GM18502 (cell line): ENCODE data around the gene CCDC183.
"Not testable (repeated sequence)": the region's sequence is repeated elsewhere in the genome, so short reads cannot be mapped to it uniquely, and the experiment has no call there.

Experiments
- ATAC-seq: cut with Tn5 transposase; IDR thresholded peaks from one replicate; pipeline ENCODE4 v1.9.1; 2021; ENCODE audit warnings: mild to moderate bottlenecking; ENCODE audit not compliant: unreplicated experiment, poor library complexity

The CCDC183 gene

DNA sequence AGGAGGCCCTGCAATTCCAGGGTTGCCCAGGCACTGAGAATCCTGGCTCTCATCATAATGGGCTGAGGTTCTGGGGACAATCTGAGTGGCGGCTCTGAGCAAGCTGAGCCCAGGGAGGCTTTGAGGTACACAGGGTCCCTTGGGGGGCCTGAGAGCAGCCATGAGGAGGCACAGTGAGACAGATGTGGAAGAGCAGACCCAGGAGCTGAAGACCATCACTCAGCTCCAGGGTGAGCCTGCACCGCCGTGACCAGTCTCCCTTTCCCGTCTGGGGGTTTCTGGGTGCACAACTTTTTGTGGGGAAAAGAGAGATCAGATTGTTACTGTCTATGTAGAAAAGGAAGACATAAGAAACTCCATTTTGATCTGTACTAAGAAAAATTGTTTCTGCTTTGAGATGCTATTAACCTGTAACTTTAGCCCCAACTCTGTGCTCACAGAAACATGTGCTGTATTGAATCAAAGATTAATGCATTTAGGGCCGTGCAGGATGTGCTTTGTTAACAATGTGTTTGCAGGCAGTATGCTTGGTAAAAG lies at the start of gene CCDC183:
TSS of gene CCDC183 (plus strand) at position 101 of the 537 bp plus-strand sequence. CDS start at position 161, 60 bp downstream.
- ATAC-seq: no peak

DNA sequence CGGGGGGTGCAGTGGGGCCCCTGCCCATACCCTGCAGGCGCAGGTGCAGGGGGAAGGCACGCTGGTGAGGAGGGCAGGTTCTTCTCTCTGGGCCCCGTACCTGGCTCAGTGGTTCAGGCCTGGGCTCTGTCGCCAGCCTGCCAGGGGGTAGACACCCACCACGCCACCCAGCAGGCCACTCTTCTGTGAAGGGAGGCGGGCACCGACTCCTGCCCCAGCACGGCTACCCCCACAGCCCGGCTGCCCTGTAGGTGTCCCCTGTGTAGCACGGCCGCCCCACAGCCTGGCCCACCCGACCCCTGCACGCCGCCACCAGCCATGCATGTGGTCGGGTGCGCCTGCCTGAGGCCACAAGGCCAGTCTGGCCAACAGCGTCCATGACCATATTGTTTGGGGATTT lies 49.5 kb upstream of the CCDC183 start:
- no peak for ATAC-seq

DNA sequence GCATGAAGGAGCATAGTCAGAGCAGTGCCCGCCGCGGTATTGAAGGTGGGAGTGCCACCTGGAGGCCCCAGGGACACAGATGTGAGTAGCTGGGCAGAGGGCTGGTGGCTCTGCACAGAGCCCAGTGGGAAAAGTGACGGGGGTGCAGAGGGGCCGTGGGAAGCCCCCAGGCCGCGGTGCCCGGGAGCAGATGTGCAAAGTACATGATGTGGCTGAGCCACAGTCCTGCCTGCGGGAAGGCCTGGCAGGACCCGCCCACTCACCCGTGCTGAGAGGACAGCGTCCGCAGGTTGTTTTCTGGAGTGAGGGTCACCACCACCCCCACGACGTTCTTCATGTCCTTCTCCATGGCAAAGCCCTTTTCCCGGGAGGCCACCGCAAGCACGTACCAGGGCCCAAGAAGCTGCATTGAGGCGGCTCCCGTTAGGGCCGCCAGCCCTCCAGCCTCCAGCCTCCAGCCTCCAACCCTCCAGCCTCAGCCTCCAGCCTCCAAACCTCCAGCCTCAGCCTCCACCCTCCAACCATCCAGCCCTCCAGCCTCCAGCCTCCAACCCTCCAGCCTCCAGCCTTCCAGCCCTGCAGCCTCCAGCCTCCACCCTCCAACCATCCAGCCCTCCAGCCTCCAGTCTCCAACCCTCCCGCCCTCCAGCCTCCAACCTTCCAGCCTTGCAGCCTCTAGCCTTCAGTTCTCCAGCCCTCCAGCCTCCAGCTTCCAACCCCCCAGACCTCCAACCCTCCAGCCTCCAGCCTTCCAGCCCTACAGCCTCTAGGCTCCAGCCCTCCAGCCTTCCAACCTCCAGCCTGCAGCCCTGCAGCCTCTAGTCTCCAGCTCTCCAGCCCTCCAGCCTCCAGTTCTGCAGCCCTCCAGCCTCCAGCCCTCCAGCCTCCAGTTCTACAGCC lies 48.7 kb upstream of the CCDC183 start:
- no peak for ATAC-seq

DNA sequence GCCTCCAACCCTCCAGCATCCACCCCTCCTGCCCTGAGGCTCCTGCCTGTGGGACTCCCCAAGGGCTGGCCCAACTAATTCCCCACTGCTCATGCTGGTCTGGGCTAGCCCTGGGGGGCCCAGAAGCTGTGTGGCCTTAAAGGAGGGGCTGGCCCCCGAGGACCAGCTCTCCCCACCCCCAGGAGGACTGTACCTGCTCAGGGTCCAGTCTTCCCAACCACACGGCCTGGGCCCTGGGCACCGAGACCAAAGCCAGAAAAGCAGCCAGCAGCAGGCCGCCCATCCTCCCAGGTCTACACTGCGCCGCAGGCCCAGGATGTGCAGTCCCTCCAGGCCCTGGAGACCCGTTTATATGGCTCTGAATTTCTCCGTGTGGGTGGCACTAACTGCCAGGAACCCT lies 47.9 kb upstream of the CCDC183 start, which contains the start of gene LCN6:
TSS of gene LCN6 (minus strand) at position 325 of the 400 bp plus-strand sequence. CDS start at position 283, 42 bp downstream.
- ATAC-seq: no peak

DNA sequence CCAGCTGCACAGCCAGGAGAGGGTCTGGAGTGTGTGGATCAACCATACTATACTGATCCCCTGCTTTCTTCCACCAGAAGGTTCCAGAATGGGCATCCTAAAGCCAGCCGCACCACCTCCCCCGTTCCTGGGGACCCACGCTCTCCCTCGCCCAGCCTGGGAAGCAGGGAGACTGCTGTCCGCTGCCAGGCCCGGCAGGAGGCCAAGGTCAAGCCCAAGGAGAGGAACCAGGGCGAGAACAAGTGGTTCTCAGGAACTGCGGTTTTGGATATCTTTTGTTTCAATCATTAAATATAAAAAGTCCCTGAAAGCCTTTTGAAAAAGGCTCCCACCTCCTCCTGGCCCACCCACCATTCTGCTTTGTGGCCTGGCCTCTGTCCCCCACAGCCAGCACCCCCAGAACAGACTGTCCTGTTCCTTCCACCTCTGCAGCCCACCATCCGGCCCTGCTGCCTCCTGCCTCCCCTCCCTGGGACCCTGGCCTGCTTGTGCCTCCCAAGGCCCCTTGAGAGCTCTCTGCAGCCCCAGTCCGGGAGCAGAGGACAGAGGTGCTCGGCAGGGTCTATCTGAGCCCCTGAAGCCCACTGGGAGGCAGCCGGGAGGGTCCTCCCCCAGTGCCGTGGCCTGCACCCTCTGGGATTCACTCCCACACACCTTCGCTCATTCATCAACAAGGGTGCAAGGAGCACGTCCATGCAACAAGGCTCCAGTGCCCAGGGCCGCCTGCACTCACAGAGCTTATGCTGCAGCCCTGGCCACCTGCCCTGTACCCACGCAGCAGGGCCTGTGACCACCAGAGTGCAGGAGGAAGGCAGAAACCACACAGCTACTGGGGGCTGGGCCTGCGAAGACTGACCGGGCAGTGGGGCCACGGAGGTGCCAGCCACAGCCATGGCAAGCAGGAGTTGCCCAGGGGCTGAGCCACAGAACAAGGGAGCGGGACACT lies 47.2 kb upstream of the CCDC183 start:
- no peak for ATAC-seq

DNA sequence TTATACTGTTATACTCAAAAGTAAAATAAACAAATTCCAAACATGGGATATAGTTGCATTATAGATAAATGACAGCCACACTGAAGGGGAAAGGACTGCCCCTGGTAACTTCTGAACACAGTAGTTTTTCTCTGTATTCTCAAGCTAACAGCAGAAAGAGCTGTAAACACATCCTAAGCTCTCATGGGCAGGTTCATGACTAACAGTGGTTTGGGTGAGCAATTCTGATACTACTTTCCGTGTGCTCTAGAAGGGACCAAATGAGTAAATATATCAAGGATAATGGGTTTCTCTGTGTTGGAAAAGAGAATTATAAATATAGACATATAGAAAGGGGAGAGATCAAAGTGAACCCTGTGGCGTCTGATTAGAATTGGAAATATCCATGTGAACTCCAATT lies 45.6 kb upstream of the CCDC183 start:
- ATAC-seq: no peak

DNA sequence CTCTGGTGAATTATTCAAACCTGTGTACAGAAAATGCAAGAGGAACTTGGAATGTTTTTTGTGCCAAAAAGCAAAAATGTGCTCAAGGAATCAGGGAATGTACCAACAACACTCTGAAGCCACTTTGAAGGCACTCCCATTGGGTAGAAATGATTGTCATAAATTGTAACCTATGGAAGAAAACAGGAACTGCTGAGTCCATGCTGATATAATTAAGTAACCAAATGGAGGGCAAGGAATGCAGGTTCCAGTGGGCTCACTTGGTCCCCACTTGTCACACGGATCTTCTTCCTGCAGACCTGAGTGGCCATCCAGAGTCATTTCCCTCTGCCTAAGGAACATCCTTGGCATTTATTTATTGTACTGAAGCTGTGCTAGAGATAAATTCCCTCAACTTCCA lies 44.9 kb upstream of the CCDC183 start:
- ATAC-seq: no peak

DNA sequence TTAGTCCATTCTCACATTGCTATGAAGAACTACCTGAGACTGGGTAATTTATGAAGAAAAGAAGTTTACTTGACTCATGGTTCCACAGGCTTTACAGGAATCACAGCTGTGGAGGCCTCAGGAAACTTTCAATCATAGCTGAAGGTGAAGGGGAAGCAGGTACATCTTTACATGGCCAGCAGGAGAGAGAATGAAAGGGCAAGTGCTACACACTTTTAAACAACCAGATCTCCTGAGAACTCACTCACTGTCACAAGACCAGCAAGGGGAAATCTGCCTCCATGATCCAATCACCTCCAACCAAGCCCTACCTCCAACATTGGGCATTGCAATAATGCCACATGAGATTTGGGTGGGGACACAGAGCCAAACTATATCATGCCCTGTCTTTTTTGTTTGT lies 44.3 kb upstream of the CCDC183 start:
- ATAC-seq: no peak

DNA sequence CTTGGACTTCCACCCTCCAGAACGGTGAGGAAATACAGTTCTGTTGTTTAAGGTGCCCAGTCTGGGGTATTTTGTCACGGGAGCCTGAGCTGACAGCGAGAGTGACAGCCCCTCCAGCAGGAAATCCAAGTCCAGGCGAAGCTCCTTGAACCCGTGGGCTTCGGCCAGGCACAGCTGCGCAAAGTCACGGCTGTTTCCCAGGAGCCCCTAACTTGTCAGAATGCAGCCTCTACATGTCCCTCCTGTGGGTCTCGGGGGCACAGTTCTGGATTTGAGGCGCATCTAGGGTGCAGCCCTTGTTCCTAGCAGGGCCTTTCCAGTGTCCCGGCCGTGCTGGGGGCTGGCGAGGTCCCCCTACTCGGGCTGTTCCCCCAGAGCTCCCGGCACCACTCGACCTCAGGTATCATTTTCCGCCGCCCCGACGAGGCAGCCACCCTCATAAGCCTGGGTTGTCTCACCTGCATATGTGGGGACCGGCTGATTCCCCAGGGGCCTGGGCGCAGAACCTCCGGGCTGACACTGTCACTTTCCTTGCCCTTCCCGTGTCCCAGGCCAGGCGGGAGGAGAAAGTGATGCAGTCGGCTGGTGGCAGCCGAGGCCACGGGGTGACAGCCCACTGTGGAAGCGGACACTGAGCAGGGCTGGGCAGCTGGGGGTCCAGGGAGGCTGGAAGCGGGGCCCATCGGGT lies 42.6 kb upstream of the CCDC183 start:
- ATAC-seq: no peak

DNA sequence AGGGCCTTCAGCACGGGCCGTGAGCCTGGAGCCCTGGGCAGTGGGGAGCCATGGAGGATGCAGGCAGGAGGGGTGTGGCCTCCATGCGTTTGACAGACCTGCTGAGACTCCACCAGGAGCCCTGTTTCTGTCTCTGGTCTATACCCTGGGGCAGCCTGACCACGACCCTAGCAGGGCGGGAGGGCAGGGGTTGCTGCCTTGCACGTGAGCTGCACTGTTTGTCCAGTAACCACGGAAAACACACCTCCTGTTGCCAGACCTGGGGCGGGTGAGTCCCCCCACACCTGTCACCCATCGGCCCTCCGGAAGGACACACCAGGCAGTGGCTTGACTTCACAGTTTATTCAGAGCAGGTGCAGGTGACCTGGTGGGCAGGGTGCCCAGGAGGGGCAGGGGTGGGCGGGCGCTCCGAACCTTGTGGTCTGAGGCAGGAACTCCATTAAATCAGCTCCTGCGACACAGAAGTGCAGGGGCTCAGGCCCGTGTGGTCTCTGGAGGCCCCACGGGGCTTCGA lies 42.0 kb upstream of the CCDC183 start:
- ATAC-seq: no peak

DNA sequence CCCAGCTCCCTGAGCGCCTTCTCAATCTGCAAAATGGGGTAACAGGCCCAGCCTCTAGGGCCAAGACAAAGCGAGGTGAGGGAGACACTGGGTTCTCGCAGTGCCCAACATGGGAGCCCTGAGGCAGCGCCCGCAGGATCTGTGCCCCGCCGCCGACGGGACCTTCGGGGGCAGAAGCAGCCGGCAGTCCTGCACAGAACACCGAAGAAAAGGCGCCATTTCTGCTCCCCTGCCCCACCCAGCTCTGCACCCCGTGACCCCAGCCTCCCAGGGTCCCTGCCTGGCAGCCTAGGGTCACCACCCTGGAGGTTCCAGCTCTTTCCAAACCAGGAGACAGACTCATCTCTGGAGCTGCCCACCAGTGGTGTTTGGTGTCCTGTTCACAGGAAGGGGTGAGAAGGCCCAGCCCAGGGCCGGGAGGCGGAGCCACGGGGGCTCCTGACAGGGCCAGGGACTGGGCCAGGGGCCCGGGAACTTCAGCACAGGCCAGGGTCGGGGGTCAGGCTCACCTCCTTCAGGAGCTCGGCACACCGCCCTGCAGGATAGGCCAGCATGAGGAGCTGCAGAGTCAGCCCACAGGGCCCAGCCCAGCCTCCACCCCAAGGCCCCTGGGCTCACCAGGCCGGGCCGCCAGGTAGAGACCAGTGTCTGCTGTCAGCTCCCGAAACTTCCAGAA lies 41.4 kb upstream of the CCDC183 start:
- ATAC-seq: no peak

DNA sequence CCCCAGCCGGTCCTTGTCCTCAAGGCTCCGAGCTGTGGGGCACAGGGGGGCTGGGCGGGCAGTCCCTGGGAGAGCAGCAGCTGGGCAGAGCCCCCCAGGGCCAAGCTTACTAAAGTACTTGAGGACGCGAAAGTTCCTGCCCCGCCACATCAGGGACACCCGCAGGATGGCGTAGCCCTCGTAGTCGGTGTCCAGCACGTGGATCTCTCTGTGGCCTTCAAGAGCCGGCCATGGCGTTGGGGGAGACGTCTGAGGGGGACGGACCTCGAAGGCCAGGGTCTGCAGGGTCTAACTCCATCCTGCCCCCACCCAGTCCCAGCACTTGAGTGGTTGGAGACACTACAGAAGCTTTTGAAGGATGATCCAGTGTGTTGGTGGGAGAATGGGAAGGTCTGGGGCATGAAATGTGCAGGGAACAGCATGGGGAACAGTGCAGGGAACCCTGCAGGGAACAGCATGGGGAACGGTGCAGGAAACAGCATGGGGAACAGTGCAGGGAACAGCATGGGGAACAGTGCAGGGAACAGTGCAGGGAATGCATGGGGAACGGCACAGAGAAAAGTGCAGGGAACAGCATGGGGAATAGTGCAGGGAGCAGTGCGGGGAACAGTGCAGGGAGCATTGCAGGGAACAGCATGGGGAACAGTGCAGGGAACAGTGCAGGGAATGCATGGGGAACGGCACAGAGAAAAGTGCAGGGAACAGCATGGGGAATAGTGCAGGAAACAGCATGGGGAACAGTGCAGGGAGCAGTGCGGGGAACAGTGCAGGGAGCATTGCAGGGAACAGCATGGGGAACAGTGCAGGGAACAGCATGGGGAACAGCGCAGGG lies 40.6 kb upstream of the CCDC183 start:
- ATAC-seq: not testable (repeated sequence)

DNA sequence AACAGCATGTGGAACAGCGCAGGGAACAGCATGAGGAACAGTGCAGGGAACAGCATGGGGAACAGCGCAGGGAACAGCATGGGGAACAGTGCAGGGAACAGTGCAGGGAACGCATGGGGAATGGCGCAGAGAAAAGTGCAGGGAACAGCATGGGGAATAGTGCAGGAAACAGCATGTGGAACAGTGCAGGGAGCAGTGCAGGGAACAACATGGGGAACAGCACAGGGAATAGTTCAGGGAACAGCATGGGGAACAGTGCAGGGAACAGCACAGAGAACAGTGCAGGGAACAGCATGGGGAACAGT lies 40.1 kb upstream of the CCDC183 start:
- no peak for ATAC-seq

DNA sequence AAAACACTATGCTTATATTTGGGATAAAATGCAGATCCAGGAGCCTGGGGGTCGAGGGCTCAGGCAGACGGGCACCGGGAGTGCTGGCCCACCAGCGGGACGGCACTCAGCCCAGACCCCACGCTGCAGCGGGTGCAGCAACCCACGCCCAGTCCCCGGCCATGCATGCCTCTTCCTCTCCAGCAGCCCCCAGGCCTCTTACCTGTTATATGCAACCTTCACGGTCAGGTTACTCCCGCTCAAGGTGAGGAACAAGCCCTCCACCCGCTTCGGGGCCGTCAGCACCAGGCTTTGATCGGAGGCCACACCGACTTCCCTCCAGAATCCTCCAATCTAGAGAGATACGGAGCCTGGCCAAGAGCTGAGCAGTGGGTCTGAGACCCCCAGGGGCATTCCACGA lies 39.3 kb upstream of the CCDC183 start:
- no peak for ATAC-seq

DNA sequence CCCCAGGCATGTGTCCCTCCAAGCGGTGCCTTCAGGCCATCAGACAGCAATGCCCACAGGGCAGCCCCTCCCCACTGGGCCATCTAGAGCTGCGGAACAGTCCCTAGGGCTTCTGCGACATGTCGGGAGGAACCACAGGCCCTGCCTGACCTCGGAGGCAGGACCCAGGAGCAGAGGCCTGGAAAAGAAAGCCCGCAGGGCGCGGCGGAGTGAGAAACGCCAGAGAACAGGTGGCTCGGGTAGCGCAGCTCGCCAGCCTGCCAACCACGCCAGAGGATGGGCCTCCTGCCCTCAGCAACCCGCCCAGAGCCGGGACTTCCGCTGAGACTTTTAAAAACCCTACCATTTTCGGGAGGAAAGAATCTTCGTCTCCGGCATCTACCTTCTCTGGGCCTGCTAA lies 38.8 kb upstream of the CCDC183 start:
- no peak for ATAC-seq

DNA sequence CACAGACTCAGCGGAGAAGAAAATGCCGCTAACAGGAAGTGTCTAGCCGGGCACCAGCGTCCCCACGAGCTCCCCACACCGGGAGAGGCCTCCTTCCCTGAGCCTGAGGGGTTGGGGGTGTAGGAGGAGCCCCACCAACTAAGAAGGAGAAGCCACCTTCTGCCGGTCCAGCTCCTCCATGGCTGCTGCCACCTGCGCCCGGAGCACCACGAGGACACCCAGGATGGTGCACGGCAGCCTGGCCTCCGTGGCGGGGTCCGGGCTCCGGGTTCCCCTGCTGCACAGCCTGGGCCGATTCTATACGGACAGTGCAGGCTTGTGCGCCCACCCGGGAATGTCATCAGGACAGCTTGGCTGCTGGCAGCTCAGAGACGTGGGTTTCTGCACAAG lies 38.4 kb upstream of the CCDC183 start:
- no peak for ATAC-seq

DNA sequence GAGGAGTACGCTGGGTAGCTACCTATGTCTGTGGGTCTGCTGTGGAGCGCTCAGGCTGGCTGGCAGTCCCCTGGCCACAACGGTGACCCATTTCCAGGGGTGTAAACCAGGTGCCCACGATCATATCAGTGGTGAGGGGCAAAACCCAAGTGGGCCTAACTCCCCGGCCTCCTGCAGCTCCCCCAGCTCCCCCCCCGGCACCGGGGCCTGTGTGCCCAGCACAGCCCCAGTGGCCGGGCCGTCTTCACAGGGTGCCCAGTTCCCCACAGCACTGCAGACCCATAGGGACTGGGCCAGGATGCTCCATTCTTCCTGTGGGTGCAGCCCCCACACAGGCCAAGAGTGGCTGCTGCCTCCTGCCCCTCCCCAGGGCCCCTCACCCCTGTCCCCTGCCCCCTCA lies 37.1 kb upstream of the CCDC183 start:
- ATAC-seq: no peak

DNA sequence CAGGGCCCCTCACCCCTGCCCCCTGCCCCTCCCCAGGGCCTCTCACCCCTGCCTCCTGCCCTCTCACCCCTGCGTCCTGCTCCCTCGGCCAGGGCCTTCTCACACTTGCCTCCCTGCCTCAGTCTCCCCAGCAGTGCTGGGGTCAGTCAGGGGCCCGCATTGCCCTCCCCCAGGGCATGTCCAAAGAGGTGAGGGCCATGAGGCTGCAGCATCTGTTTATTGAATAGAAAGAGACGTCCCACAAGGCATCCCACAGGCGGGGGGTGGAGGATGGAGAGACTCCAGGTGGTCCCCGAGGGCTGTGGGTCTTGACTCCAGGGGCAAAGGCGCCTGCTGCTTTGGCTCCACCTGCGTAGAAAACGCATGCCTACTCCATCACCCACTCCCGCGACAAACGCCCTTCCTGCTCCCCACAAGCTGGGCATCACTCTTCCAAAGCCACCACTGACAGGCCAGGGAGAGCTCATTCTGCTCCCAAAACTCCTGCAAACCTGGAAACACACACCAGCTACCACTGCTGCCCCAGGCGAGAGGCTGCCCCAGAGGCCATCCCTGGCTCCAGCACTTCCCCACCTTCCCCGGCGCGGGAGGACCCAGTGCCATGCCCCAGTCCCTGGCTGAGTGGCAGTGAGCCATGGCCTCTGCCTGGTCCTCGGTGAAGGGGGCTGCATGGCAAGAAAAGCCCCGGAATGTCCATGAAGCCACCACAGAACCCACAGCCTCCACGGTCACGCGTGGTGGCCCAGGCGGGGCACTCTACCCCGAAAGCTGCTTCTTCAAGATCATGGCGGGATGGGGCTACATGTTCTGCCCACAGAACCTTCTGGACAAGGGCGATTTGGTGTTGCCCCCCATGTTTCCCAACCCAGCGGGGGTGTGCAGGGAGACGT lies 36.5 kb upstream of the CCDC183 start:
- ATAC-seq: no peak
